Measurements from ENCODE around the gene OLAH.

DNA sequence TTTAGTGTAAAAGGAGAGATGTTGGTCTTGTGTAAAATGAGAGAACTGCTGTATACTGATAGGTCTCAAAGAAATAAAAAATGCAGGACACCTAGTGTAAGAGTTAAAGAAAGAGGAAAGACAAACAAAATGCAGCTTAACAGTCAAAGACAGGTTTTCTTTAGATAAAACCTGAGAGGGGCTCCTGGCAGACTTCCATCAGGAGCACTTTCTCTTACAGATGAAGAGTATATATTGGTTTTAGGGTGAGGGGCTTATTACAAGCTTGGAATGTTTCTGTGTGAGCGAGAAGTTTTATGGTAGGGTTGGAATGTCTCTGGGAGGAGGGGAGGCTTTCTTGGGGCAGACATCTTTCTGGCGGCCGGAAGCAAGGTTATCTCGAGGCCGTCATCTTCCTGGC lies 28.6 kb downstream of the OLAH start:
- TF ChIP-seq, protein P1, sequence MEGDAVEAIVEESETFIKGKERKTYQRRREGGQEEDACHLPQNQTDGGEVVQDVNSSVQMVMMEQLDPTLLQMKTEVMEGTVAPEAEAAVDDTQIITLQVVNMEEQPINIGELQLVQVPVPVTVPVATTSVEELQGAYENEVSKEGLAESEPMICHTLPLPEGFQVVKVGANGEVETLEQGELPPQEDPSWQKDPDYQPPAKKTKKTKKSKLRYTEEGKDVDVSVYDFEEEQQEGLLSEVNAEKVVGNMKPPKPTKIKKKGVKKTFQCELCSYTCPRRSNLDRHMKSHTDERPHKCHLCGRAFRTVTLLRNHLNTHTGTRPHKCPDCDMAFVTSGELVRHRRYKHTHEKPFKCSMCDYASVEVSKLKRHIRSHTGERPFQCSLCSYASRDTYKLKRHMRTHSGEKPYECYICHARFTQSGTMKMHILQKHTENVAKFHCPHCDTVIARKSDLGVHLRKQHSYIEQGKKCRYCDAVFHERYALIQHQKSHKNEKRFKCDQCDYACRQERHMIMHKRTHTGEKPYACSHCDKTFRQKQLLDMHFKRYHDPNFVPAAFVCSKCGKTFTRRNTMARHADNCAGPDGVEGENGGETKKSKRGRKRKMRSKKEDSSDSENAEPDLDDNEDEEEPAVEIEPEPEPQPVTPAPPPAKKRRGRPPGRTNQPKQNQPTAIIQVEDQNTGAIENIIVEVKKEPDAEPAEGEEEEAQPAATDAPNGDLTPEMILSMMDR (optimal IDR thresholded peaks at IDR 0.05 in 1 of 3, IDR thresholded peaks at IDR 0.05 in 1 of 3, conservative IDR thresholded peaks at IDR 0.05 in 1 of 3; ENCODE audit: extremely low read depth in 1 of 3, insufficient read depth in 2 of 3, low read length in 3 of 3) = no peak
- TF ChIP-seq EZH2 (IDR thresholded peaks at IDR 0.05; ENCODE audit: low read length) = no peak

Measured in keratinocyte (primary cell).